Measurements from ENCODE around the gene IPMK.
A peak's percentile ranks its signal among the peaks of the same experiment; 100 is the strongest.

Gene IPMK

DNA sequence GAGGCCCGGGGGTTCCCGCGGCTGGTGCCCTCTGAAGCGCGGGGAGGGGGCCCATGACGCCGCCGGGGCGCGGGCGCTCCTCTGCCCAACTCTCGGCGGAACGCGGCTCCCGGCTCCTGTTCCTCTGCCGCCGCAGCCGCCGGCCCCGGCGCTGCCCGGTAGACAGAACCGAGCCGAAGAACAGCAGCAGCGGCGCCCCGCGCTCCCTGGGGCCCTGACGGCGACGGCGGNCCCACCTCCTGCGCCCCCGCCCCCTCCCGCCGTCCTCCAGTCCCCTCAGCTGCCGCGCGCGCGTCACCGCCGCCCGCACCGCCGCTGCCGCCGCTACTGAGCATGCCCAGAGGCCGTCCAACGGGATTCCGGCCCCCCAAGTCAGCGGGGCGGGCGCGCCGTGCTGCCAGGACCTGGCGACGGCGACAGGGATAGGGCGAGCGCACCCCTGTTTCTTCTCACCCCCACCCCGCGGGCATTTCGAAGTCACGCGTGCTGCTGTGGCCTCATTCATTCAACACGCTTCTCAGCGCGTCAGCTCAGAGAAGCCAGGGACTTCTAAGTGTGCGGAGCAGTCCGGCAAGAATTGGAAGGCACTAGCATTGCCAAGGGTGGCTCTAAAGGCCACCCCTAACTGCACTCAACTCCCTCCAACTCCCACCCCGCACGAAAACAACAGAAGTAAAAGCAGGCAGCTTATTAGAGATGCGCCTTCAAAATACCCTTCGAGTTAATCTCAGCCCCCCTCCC lies at the start of gene IPMK:
Gene IPMK (minus strand): TSS at position 182 of the 741 bp plus-strand sequence. CDS start 283 bp downstream, outside the sequence.
- peak; percentile 13 for DNase-seq

DNA sequence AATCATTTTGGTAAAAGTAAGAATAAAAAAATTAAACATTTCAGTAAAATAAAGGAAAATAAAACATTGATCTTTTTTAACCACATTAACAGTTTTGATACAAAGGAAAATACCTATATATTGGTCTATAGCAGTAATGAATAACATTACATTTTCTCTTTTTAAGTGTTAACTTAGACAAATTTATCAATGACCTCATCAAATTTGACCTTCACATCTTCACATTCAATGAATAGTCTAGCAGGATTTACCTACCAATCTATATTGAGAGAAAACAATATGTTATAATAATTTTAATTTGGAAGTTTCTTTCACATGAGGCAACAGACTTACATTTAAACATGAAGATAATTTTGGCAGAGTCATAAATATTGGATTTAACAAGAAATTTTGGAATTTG lies 49.2 kb upstream of the IPMK start:
- DNase-seq = no peak

DNA sequence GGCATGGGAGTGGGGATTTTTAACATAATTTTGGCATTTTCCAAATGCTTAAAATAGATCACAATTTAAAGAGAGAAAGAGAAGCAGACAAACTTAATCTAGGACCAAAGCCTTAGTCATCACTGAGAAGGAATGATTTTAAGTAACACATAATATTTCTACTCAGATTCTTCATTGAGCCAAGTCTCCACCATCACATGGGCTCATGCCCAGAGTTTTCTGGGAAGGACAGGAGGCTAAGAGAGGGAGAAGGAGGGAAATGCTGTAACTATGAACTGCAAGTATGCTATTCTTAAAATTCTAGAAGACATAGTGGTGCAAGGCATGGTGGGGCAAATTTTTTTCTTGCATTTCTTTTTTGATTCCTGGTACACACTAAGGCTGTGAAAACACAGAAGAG lies 43.3 kb upstream of the IPMK start:
- no peak for DNase-seq

DNA sequence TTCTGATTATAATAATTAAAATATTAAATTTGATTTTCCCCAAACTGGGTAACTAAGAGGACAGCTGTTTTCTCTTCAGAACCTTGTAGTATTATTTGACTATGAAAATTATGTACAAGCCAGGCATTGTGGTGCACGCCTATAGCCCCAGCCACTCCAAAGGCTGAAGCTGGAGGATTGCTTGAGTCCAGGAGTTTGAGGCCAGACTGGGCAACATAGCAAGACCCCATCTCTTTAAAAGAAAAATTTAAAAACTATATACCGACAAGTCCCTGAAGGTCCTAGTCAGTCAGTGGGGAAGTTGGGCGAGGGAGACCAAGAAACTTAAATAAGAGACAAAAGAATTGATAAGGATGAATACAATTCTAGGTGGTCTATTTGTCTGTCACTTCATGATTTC lies 40.0 kb upstream of the IPMK start:
- no peak for DNase-seq

DNA sequence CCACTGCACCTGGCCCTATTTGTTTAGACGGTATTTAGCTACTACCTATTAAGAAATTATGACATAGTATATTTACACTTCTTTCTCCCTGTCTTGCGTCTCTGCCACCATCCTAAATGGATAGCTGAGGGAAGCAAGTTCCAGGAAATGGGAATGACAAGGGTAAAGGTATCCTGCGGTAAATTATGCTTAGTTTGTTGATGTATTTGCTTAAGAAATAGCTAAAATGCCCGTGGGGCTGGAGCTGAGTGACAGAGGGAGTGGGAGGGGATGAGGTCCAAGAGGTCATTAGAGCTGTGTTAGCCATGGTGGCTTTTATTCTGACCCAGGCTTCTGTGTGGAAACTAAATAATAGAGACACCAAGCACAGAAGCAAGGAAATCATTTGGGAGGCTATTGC lies 38.1 kb upstream of the IPMK start:
- peak; percentile 11 for DNase-seq

DNA sequence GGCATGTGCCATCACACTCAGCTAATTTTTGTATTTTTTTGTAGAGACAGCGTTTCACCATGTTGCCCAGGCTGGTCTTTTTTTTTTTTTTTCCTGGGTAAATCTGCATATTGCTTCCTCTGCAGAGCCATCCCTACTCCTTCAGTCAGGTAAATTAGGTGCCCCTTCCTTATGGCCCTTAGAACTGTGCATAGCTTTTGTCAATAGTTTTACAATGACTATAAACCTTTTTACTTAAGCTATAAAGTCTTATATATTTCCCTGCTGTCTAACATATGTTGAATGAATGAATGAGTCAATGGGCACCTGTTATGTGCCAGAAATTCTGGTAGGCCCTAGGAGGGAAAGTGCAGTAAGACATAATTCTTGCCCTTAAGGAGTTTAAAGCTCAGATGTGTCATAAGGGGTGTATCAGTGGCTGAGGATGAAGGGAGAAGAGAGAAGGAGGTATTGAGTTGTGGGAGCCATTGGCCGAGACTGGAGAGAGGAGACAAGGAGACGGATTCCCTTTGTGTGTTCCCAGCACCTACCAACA lies 36.5 kb upstream of the IPMK start:
- no peak for DNase-seq

DNA sequence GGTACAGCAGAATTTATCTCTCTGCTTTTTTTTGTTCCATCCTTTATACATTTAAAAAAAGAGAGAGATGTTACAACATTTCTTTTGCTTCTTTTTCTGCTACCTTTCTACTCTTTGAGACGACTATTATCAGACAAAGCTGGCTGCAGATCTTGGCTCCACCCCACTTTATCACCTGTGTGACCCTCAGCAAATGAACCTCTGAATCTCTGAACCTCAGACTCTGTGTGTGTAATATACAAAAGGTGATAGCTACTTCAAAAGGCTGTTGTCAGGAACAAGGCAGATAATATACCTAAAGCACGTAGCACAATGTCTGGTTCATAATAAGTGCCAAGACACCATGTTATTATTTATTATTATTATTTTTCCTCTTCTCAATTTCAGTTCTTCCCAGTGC lies 34.6 kb upstream of the IPMK start:
- DNase-seq = no peak

DNA sequence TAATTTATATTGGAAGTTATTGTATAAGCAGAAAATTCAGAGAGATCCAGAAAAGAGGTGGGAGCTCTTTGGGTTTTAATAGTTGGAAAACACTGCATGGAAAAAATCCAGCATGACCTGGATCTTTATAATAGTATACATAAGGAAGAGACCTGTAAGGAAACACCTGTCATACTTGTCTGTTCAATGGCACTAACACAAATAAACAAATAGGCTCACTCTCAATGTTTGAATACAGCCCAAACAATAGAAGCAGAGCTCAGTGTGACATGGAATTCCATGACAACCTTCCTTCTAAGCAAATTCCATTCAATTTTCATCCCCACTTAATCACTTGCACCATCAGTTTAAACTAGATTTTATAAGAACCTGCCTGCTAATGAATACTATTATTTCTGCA lies 33.0 kb upstream of the IPMK start:
- no peak for DNase-seq

DNA sequence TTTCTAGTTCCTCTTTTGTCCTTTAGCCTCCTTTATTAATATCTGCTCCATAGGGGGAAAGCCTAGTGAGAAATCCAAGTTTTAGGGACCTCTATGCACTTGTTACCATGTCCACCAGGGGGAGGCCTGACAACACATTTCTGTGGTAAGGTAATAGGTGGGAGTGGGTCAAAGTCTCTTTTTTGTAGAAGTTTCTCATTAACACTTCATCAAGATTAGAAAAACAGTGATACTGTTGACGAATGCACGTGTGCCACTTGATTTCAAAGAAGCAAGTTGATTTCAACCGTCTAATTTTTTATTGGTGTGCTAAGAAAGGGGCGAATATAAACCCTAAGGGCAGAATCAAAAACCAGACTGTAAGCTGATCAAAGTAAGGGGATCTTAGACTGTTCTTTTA lies 31.9 kb upstream of the IPMK start:
- DNase-seq = no peak

DNA sequence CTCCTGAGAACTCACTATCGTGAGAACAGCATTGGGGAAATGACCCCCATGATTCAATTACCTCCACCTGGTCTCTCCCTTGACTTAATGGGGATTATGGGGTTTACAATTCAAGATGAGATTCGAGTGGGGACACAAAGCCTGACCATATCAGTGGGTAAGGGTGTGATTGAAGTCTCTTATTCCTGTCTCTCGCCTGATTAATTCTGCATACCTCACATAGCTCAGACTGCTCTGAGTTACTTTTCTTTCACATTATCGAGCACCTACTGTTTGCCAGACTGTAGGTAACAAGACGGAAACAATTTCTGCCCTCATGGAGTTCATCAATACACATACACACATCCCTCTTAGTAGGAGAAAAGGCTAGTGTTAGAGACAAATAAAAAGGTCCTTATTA lies 26.3 kb upstream of the IPMK start:
- DNase-seq = no peak

DNA sequence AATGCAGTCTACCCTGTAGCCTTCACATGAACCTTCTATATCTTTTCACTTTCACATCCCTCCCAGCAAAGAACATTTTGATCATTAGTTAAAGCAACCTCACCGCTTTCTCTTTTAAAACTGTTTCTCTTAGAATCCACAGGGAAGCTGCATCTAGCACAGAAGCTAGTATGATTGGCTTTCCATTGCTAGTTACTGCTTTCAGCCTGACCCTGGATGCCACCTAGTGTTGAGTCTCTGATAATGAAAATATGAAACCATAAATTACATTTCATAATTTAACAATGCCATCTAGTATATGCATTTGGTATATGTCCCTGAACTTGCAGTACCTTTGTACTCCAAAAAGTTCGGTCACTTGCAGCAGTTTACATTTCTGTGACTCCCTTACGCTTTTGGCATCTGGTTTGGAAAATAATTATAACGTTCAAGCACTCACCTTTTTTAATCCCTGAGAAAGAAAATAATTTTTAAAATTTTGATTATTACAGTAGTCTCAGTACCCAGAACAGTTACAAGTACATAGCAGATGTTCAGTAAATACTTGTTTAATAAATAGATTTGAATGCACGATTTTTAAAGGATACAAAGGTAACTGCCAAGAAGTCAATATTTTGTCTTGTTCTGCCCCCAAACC lies 24.0 kb upstream of the IPMK start:
- no peak for DNase-seq

DNA sequence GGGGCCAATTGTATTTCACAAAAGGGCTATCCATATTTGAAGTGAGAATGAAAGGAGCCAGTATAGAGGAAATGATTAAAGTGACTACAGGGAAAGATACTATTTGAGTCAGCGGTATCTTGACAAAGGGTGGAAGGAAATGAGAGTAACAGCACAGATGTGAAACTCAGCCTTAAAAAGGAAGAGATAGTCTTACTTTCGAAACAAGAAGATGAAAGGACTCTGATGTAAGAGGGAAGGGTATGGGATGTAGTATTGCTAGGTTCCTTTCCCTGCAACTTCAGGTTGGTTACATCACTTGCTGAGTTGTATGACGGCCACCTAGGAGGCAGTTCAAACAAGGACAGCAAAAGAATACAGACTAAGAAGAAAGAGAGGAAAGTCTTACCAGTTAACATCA lies 14.9 kb upstream of the IPMK start:
- no peak for DNase-seq

DNA sequence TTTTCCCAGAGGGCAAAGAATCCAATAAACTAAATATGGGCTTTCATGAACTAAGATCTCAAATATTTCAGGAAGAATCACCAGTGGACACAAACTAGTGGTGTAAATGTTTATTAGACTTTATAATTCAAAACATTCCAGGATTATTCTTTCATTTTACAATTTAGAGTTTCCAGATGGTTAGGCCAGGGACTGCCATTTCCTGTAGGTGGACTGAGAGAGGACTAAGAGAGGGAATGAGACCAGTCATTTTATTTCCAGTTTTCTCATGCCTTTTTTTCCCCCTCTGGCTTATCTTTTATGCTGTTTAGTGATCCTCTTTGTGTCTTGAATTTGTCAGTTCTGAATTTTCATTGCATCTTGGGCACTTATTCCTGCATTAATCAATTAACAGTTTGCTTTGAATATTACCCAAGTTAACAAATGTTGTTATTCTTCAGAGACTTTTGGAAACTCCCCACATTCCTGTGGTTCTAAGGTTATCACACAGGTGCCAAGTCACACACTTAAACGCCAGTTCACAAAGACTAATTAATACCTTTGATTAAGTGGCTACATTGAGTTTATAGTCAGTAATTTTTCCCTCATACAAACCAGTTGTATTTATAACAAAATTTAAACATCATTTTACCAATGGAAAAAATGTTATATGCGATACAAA lies 13.5 kb upstream of the IPMK start:
- no peak for DNase-seq

DNA sequence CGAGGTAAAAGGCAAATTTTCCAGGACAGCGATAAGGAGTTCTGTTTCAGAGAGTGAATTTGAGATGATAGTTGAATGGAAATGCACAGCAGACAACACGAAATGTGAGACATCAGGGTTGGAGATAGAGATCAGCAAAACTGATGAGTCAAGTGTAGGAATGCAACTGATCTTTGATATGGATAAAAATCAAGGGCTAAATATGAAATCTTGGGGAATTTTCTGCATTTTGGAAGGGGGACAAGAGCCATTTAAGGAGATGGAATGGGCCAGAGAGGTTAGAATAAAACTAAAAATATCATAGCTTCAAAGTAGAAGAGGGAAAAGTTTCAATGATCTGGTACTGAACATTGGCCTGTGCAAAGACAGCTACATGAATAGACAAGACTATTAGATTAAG lies 12.8 kb upstream of the IPMK start:
- DNase-seq = no peak

DNA sequence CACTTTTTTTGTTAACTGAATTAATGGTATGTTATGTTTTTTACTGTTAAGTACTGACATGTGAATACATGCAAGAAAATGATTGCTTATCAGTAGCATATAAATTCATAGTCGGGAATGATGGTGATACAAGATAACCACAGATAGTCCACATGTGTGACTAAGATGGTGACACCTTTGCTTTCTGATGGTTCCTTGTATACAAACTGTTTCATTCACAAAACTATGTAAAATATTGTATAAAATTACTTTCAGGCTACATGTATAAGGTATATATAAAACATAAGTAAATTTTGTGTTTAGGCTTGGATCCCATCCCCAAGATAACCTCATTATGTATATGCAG lies 11.2 kb upstream of the IPMK start:
- DNase-seq = no peak

DNA sequence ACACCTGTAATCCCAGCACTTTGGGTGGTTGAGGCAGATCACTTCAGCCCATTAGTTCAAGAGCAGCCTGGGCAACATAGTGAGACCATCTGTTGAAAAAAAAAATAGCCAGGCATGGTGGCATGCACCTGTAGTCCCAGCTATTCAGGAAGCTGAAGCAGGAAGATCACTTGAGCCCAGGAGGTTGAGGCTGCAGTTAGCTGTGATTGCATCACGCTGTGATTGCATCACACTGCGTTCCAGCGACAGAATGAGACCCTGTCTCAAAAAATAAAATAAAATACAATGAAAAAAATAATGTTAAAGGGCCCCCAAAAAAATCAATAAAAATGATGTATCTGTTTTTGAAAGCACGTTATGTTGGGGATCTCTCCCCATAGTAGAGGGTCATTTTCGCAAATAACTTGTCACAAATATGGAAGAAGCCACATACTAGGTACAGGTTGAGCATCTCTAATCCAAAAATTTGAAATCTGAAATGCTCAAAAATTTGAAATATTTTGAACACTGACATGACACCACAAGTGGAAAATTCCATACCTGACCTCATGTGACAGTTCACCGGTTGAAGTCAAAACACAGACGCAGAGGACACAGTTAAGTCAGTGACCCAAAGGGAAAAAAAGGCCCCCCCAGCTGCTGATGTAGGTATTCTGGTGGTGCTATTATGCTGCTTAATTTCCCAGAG lies 10.7 kb upstream of the IPMK start:
- no peak for DNase-seq

DNA sequence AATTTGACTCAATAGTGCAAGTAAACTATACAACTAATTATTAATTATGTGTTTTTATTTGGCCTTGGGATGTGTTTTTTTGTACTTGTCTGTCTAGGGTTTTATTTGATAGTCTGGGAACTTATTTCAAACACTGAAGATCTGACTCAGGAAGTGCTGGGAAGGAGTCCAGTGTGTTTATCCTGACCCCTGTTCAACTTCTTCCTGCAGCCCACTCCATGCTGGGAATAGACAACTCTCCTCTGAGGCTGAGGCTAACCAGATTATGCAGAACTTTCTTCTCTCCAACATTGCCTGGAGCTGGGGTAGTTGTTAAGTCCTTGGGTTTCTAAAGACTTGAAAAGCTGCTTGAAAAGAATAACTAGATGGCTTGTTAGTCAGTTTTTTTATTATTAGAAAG lies 8.2 kb upstream of the IPMK start:
- no peak for DNase-seq

DNA sequence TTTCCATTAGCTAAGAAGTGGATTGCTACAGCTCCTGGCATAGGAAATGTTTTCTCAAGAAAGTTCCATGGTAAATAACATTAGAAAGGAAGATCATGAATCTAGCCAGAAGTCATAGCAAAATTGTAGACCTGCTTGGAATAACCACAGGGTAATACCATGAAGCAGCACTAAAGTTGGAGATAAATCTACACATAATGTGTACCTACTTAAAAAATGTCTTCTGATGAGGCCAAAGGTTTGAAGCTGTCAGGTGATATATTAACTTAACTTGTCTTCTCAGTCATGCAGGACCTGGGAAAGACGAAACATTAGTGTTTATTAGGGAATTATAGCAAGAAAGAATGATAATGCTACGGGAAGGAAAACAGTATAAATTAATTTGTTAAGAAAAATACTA lies 7.6 kb upstream of the IPMK start:
- no peak for DNase-seq

DNA sequence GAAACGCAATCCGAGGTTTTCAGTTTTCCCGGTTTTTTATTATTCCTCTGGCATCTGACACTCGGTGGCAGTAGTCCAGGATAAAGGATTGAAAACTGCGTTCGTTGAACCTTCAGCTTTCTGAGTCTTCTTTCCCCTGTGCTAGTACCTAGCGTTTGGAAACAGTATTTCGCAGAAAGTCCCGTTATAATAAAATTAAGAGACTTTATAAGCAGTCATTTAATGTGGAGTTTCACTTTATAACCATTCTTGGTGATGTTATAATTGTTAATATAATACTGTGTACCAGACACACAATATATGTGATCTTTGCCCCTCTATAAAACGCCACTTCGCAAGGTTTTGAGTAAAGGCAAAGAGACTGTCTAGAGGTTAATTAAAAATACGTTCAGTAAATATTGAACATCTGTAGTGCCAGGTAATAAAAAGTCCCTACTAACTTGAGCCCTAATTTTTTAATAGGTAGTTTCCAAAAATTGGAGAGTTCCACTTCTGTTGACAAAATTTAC lies 2.1 kb upstream of the IPMK start:
- no peak for DNase-seq

DNA sequence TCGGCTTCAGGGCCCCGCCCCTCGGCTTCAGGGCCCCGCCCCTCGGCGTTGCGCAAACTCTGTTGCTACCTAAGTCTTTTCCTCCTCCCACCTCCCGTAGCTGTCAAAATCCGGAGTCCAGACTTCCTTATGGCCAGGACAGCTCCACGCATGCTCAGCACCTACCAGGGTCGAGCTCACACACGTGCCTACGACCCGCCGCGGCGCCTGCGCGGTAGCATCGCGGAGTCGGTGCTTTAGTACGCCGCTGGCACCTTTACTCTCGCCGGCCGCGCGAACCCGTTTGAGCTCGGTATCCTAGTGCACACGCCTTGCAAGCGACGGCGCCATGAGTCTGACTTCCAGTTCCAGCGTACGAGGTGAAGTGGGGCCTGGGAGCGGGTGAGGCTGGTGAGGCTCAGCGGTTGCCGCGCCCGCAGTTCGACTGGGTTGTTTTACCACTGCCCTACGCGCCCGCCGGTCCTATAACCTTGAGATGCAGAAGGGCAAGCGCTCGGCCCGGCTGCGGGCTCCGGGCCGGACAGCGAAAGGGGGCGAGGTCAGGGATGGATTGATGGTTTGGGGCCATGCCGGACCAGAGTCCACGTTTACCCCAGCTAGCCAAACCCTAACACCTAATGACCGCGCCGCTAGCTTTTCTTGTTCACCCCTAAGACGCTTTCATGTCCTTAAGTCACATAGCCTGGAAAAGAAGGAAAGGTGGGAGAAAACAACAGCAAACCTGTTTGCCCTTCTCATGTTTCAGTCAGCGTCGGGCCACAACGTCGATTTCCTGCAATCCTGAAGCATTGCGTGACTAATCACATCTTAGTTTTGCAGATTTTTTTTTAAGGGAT lies 1.5 kb upstream of the IPMK start, which contains the start of gene CISD1:
Gene CISD1 (plus strand): TSS at position 217 of the 836 bp plus-strand sequence. CDS start 112 bp downstream, at position 329.
- DNase-seq = peak; percentile 87

DNA sequence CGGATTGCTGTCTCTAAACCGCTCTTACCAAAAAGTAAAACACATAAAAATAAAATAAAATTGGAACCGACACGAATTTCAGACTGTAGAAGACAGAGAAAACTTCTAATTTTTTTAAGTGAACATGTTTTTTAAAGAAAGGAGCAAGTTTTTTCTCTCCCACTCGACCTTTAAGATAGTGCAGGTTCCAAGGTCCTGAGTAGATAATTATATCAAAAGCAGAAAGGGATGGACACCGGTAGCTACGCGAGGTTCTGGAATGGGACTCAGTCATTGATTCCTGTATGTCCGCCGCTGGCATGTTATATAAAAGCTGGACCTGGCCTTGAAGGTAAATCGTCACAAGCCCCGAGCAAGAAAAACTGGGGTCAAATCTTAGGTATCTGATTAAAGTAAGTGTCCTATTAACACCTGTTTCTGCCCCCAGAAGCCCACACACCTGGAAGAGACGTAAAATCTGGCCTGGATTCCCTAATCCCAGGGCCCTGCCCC lies 806 bp upstream of the IPMK start:
- DNase-seq = no peak
